Lower leg skin (tissue), 3 donors: Measurements from ENCODE around the gene CEP112.

Source experiments
- CTCF ChIP-seq, 3 donors: fragments of 450-650 bp; IDR thresholded peaks; one replicate each; pipeline ENCODE4 v1.5.1; 2016; ENCODE audit warnings: antibody characterized with exemption in 3 of 3, mild to moderate bottlenecking in 3 of 3, moderate library complexity in 2 of 3
- POLR2A ChIP-seq, 2 donors: fragments of 450-650 bp; IDR thresholded peaks; one replicate each; pipeline ENCODE4 v1.6.1; 2016 to 2017; ENCODE audit warnings: antibody characterized with exemption in 2 of 2, mild to moderate bottlenecking in 1 of 2, moderate library complexity in 1 of 2

DNA sequence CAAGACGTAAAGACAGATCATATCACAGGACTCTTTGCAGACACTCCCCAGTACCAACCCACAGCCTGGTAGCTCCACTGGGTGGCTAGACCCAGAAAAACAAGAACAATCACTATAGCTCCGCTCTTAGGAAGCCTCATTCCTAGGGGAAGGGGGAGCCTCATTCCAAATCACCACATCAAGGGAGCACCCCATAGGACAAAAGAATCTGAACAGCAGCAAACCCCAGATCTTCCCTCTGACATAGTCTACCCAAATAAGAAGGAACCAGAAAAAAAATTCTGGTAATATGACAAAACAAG lies 237.8 kb downstream of the CEP112 start:
- TF ChIP-seq CTCF (IDR thresholded peaks at IDR 0.05), result no peak
- no peak for TF ChIP-seq POLR2A (IDR thresholded peaks at IDR 0.05)
